Measurements from ENCODE around the gene OR2J1. TPM values are rescaled to one million over a fixed set of nuclear protein-coding genes. Genes with fewer than 3 reads are reported as not detected.
"Not testable (repeated sequence)": the region's sequence is repeated elsewhere in the genome, so short reads cannot be mapped to it uniquely, and the experiment has no call there.

OR2J1 gene
- total RNA-seq, 2 experiments from 2014 or later: not detected

GRCh38 chr6:29146179-29146578, 46.9 kb downstream of the OR2J1 start:
- no peaks in the 10 kb centered on the region for H3K4me1 ChIP-seq (ENCODE audit: insufficient read depth, low read length)
- ChIA-PET CTCF (no interaction called here), POLR2A (no interaction called here)
- peaks cover 0 to 6% of the 10 kb centered on the region in 2 experiments for H3K27me3 ChIP-seq (ENCODE audit: control insufficient read depth in 1 of 2, insufficient read depth in 2 of 2, low read length in 2 of 2)
- intact Hi-C loops (cut with DNase I, micrococcal nuclease): no loop called here
- H3K4me3 ChIP-seq (ENCODE audit: low read length): no peak overlapping the region
- ATAC-seq (ENCODE audit: poor library complexity): no peak
- no peaks in the 10 kb centered on the region for H3K4me1 Mint-ChIP-seq (ENCODE audit: low read depth)
- peaks cover 4% of the 10 kb centered on the region for H3K9me3 Mint-ChIP-seq
- no peak overlapping the region for H3K27ac Mint-ChIP-seq
- no peak overlapping the region for H3K4me3 Mint-ChIP-seq
- no peaks in the 10 kb centered on the region for H3K36me3 ChIP-seq (ENCODE audit: insufficient read depth, low read length)
- no peaks in the 10 kb centered on the region for H3K36me3 Mint-ChIP-seq (ENCODE audit: low read depth)
- DNase-seq: no peak
- H3K27ac ChIP-seq (ENCODE audit: low read depth in 1 of 2, low read length in 2 of 2): no peak overlapping the region
- peaks cover 0 to 11% of the 10 kb centered on the region in 2 experiments for H3K9me3 ChIP-seq (ENCODE audit: control insufficient read depth in 1 of 2, insufficient read depth in 1 of 2, low read length in 2 of 2)
- peaks cover 55% of the 10 kb centered on the region for H3K27me3 Mint-ChIP-seq
- TF ChIP-seq, protein P1, sequence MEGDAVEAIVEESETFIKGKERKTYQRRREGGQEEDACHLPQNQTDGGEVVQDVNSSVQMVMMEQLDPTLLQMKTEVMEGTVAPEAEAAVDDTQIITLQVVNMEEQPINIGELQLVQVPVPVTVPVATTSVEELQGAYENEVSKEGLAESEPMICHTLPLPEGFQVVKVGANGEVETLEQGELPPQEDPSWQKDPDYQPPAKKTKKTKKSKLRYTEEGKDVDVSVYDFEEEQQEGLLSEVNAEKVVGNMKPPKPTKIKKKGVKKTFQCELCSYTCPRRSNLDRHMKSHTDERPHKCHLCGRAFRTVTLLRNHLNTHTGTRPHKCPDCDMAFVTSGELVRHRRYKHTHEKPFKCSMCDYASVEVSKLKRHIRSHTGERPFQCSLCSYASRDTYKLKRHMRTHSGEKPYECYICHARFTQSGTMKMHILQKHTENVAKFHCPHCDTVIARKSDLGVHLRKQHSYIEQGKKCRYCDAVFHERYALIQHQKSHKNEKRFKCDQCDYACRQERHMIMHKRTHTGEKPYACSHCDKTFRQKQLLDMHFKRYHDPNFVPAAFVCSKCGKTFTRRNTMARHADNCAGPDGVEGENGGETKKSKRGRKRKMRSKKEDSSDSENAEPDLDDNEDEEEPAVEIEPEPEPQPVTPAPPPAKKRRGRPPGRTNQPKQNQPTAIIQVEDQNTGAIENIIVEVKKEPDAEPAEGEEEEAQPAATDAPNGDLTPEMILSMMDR (IDR thresholded peaks at IDR 0.05): no peak

DNA sequence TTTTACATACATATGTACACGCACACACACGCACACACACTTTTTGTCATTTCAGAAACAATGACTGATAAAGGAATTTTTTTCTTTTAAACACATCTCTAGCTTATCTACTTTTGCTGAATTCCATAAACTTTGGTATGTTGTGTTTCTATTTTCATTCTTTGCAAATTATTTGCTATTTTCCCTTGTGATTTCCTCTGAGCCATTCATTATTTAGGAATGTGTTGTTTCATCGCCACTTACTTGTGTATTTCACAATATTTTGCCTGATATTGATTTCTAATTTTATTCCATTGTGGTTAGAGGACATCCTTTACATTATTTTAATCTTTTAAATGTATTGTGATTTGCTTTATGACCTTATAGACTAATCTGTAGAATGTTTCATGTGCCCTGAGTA, 47.8 kb downstream of the OR2J1 start:
- DNase-seq (no peak), ATAC-seq (ENCODE audit: poor library complexity) (no peak)
- H3K36me3 ChIP-seq (ENCODE audit: insufficient read depth, low read length): no peaks in the 10 kb centered on the region
- H3K27me3 Mint-ChIP-seq: peaks cover 60% of the 10 kb centered on the region
- H3K4me3 Mint-ChIP-seq: no peak overlapping the region
- peaks cover 0 to 10% of the 10 kb centered on the region in 2 experiments for H3K27me3 ChIP-seq (ENCODE audit: control insufficient read depth in 1 of 2, insufficient read depth in 2 of 2, low read length in 2 of 2)
- intact Hi-C loops (cut with DNase I, micrococcal nuclease): no loop called here
- no peaks in the 10 kb centered on the region for H3K4me1 Mint-ChIP-seq (ENCODE audit: low read depth)
- H3K9me3 ChIP-seq (ENCODE audit: control insufficient read depth in 1 of 2, insufficient read depth in 1 of 2, low read length in 2 of 2): peaks cover 0 to 11% of the 10 kb centered on the region in 2 experiments
- CTCF ChIA-PET: no interaction called here
- H3K27ac Mint-ChIP-seq: no peak overlapping the region
- peaks cover 4% of the 10 kb centered on the region for H3K9me3 Mint-ChIP-seq
- TF ChIP-seq, protein P1 (IDR thresholded peaks at IDR 0.05): no peak
- no peak overlapping the region for H3K4me3 ChIP-seq (ENCODE audit: low read length)
- no peaks in the 10 kb centered on the region for H3K36me3 Mint-ChIP-seq (ENCODE audit: low read depth)
- no peaks in the 10 kb centered on the region for H3K4me1 ChIP-seq (ENCODE audit: insufficient read depth, low read length)
- POLR2A ChIA-PET: no interaction called here
- no peak overlapping the region for H3K27ac ChIP-seq (ENCODE audit: low read depth in 1 of 2, low read length in 2 of 2)

DNA sequence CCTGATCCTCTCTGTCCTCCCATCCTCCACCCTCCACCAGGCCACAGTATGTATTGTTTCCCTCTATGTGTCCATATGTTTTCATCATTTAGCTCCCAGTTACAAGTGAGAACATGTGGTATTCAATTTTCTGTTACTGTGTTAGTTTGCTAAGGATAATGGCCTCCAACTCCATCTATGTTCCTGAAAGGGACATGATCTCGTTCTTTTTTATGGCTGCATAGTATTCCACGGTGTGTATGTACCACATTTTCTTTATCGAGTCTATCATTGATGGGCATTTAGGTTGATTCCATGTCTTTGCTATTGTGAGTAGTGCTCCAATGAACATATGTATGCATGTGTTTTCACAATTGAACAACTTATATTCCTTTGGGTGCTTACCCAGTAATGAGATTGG, 50.2 kb downstream of the OR2J1 start:
- peaks cover 0 to 11% of the 10 kb centered on the region in 2 experiments for H3K27me3 ChIP-seq (ENCODE audit: control insufficient read depth in 1 of 2, insufficient read depth in 2 of 2, low read length in 2 of 2)
- H3K9me3 Mint-ChIP-seq; H3K4me3 ChIP-seq (ENCODE audit: low read length); H3K4me3 Mint-ChIP-seq; DNase-seq; H3K27ac ChIP-seq (ENCODE audit: low read depth in 1 of 2, low read length in 2 of 2); POLR2A ChIA-PET; H3K27ac Mint-ChIP-seq; intact Hi-C loops (cut with DNase I, micrococcal nuclease); H3K4me1 ChIP-seq (ENCODE audit: insufficient read depth, low read length); H3K36me3 Mint-ChIP-seq (ENCODE audit: low read depth); ATAC-seq (ENCODE audit: poor library complexity); H3K4me1 Mint-ChIP-seq (ENCODE audit: low read depth); H3K9me3 ChIP-seq (ENCODE audit: control insufficient read depth in 1 of 2, insufficient read depth in 1 of 2, low read length in 2 of 2); H3K36me3 ChIP-seq (ENCODE audit: insufficient read depth, low read length): not testable (repeated sequence)
- CTCF ChIA-PET: interaction anchor here (1.3 kb wide), 1 partner anchor 10 kb away, joined by 3 read pairs; no protein-coding TSS in a partner anchor
- H3K27me3 Mint-ChIP-seq: peaks cover 73% of the 10 kb centered on the region

Other genes starting within 250 kb of the OR2J1 start
- gene TRIM27, start 175.5 kb upstream of the OR2J1 start, total RNA-seq: 10 to 100 TPM; 11.5 to 13.2 TPM
- gene ZNF311, start 94.2 kb upstream of the OR2J1 start, total RNA-seq: under 1 TPM; 0.25 to 0.31 TPM
- gene OR2W1, start 54.3 kb upstream of the OR2J1 start, total RNA-seq: not detected
- not detected for gene OR2B3, start 12.2 kb upstream of the OR2J1 start, total RNA-seq
- gene OR2J3, start 8.6 kb downstream of the OR2J1 start, total RNA-seq: not detected
- not detected for gene OR2J2, start 71.4 kb downstream of the OR2J1 start, total RNA-seq
- not detected for gene OR14J1, start 202.2 kb downstream of the OR2J1 start, total RNA-seq